ENCODE results near the gene RTCB.

Gene RTCB

DNA sequence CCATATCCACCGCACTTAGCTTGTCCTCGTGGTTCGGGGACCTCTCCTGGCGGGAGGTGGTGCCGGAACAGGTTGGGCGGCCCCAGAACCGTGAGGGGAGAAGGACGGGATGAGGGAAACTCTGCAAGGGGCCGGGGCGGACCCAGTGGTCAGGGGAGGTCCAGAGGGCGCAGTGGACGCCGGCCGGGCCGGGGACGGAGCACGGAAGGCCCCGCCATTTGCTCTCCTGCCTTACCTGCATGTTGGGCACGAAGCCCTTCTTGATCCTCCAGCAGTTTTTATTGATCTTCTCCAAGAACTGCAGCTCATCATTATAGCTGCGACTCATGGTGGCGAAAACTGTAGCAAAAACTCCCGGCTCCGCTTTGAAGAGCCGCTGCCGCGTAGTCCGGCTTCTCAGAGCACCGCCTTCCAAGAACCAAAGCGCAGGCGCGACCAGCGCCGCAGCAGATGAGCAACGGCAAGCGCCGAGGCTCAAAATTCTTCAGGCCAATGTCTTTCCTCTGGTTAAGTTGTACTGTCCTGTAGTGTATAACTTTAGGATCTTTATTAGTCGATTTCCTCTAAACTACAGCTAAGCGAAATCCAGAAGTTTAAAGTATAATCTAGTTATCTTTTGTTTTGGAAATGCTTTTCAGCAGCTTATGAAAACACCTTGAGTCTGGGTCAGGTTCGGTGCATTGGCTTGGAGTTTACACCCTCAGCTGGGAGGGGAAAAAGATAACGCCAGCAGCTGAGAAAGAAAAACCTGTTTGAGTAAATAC lies at the start of gene RTCB:
RTCB (minus strand) TSS at position 419 of the 764 bp plus-strand sequence; CDS start at position 328, 91 bp downstream.
- Histone ChIP-seq H3K36me3 (ENCODE audit: control insufficient read depth, insufficient read depth, low read length) (peaks cover 13% of the 10 kb centered on the region), H3K9ac (ENCODE audit: low read depth, low read length) (peak within 1 kb of the TSS; percentile 95), H3K4me3 (ENCODE audit: low read depth, low read length) (peak within 1 kb of the TSS; percentile 92), H3K4me1 (ENCODE audit: control insufficient read depth, insufficient read depth, low read length) (peaks cover 2% of the 10 kb centered on the region), H3K9me3 (ENCODE audit: control insufficient read depth, insufficient read depth, low read length) (no peaks in the 10 kb centered on the region), H3K27me3 (ENCODE audit: control insufficient read depth, insufficient read depth, low read length) (no peaks in the 10 kb centered on the region)

GRCh38 chr22:32457031-32457430 lies 45.0 kb upstream of the RTCB start:
- no peaks in the 10 kb centered on the region for H3K36me3 ChIP-seq (ENCODE audit: control insufficient read depth, insufficient read depth, low read length)
- no peak overlapping the region for H3K9ac ChIP-seq (ENCODE audit: low read depth, low read length)
- H3K9me3 ChIP-seq (ENCODE audit: control insufficient read depth, insufficient read depth, low read length): no peaks in the 10 kb centered on the region
- H3K27me3 ChIP-seq (ENCODE audit: control insufficient read depth, insufficient read depth, low read length): peaks cover 28% of the 10 kb centered on the region
- no peak overlapping the region for H3K4me3 ChIP-seq (ENCODE audit: low read depth, low read length)
- H3K4me1 ChIP-seq (ENCODE audit: control insufficient read depth, insufficient read depth, low read length): no peaks in the 10 kb centered on the region

GRCh38 chr22:32448980-32449379 lies 36.9 kb upstream of the RTCB start:
- no peaks in the 10 kb centered on the region for H3K4me1 ChIP-seq (ENCODE audit: control insufficient read depth, insufficient read depth, low read length)
- H3K9ac ChIP-seq (ENCODE audit: low read depth, low read length): no peak overlapping the region
- peaks cover 14% of the 10 kb centered on the region for H3K27me3 ChIP-seq (ENCODE audit: control insufficient read depth, insufficient read depth, low read length)
- no peaks in the 10 kb centered on the region for H3K9me3 ChIP-seq (ENCODE audit: control insufficient read depth, insufficient read depth, low read length)
- H3K4me3 ChIP-seq (ENCODE audit: low read depth, low read length): no peak overlapping the region
- H3K36me3 ChIP-seq (ENCODE audit: control insufficient read depth, insufficient read depth, low read length): no peaks in the 10 kb centered on the region

- Histone ChIP-seq H3K27me3 (ENCODE audit: control insufficient read depth, insufficient read depth, low read length) (peaks cover 12% of the 10 kb centered on the region), H3K9ac (ENCODE audit: low read depth, low read length) (no peak overlapping the region), H3K9me3 (ENCODE audit: control insufficient read depth, insufficient read depth, low read length) (no peaks in the 10 kb centered on the region), H3K4me3 (ENCODE audit: low read depth, low read length) (no peak overlapping the region), H3K4me1 (ENCODE audit: control insufficient read depth, insufficient read depth, low read length) (no peaks in the 10 kb centered on the region), H3K36me3 (ENCODE audit: control insufficient read depth, insufficient read depth, low read length) (no peaks in the 10 kb centered on the region)
Observed at GRCh38 chr22:32446321-32446720, 34.3 kb upstream of the RTCB start.

DNA sequence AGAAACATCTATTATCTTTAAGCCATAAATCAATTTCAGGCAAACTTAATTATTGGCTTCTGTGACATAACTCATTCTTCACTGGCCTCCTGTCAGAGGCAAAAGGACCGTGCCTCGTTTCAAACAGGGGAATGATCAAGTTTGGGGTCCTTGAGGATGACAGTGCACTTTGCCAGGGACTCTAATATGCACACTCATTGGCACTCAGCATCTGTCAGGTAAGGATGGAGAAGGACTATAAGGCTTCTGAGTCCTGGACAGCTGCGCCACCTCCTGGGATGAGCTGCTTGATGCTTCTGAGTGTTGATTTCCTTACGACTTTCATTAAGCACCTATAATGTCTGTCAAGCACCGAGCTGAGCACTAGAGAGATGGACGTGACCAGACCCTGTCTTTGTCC lies 32.0 kb upstream of the RTCB start:
- H3K4me3 ChIP-seq (ENCODE audit: low read depth, low read length): no peak overlapping the region
- H3K27me3 ChIP-seq (ENCODE audit: control insufficient read depth, insufficient read depth, low read length): peaks cover 17% of the 10 kb centered on the region
- H3K9me3 ChIP-seq (ENCODE audit: control insufficient read depth, insufficient read depth, low read length): no peaks in the 10 kb centered on the region
- no peaks in the 10 kb centered on the region for H3K36me3 ChIP-seq (ENCODE audit: control insufficient read depth, insufficient read depth, low read length)
- no peaks in the 10 kb centered on the region for H3K4me1 ChIP-seq (ENCODE audit: control insufficient read depth, insufficient read depth, low read length)
- H3K9ac ChIP-seq (ENCODE audit: low read depth, low read length): no peak overlapping the region

- Histone ChIP-seq H3K27me3 (ENCODE audit: control insufficient read depth, insufficient read depth, low read length) (peaks cover 22% of the 10 kb centered on the region), H3K9me3 (ENCODE audit: control insufficient read depth, insufficient read depth, low read length) (no peaks in the 10 kb centered on the region), H3K4me3 (ENCODE audit: low read depth, low read length) (no peak overlapping the region), H3K36me3 (ENCODE audit: control insufficient read depth, insufficient read depth, low read length) (no peaks in the 10 kb centered on the region), H3K4me1 (ENCODE audit: control insufficient read depth, insufficient read depth, low read length) (no peaks in the 10 kb centered on the region), H3K9ac (ENCODE audit: low read depth, low read length) (no peak overlapping the region)
Observed at GRCh38 chr22:32430352-32430751, 18.3 kb upstream of the RTCB start.

- Histone ChIP-seq H3K27me3 (ENCODE audit: control insufficient read depth, insufficient read depth, low read length) (peaks cover 19% of the 10 kb centered on the region), H3K9ac (ENCODE audit: low read depth, low read length) (no peak overlapping the region), H3K36me3 (ENCODE audit: control insufficient read depth, insufficient read depth, low read length) (no peaks in the 10 kb centered on the region), H3K4me1 (ENCODE audit: control insufficient read depth, insufficient read depth, low read length) (no peaks in the 10 kb centered on the region), H3K4me3 (ENCODE audit: low read depth, low read length) (no peak overlapping the region), H3K9me3 (ENCODE audit: control insufficient read depth, insufficient read depth, low read length) (no peaks in the 10 kb centered on the region)
Observed at GRCh38 chr22:32426881-32427280, 14.8 kb upstream of the RTCB start.

- H3K4me1 ChIP-seq (ENCODE audit: control insufficient read depth, insufficient read depth, low read length): no peaks in the 10 kb centered on the region
- no peak overlapping the region for H3K4me3 ChIP-seq (ENCODE audit: low read depth, low read length)
- H3K9me3 ChIP-seq (ENCODE audit: control insufficient read depth, insufficient read depth, low read length): no peaks in the 10 kb centered on the region
- H3K9ac ChIP-seq (ENCODE audit: low read depth, low read length): no peak overlapping the region
- H3K27me3 ChIP-seq (ENCODE audit: control insufficient read depth, insufficient read depth, low read length): peaks cover 30% of the 10 kb centered on the region
- no peaks in the 10 kb centered on the region for H3K36me3 ChIP-seq (ENCODE audit: control insufficient read depth, insufficient read depth, low read length)
Observed at GRCh38 chr22:32423664-32424063, 11.6 kb upstream of the RTCB start.

GRCh38 chr22:32422062-32422461 lies 10.0 kb upstream of the RTCB start:
- Histone ChIP-seq H3K9me3 (ENCODE audit: control insufficient read depth, insufficient read depth, low read length) (no peaks in the 10 kb centered on the region), H3K9ac (ENCODE audit: low read depth, low read length) (no peak overlapping the region), H3K4me3 (ENCODE audit: low read depth, low read length) (no peak overlapping the region), H3K36me3 (ENCODE audit: control insufficient read depth, insufficient read depth, low read length) (no peaks in the 10 kb centered on the region), H3K4me1 (ENCODE audit: control insufficient read depth, insufficient read depth, low read length) (no peaks in the 10 kb centered on the region), H3K27me3 (ENCODE audit: control insufficient read depth, insufficient read depth, low read length) (peaks cover 40% of the 10 kb centered on the region)

- Histone ChIP-seq H3K4me3 (ENCODE audit: low read depth, low read length) (no peak overlapping the region), H3K9me3 (ENCODE audit: control insufficient read depth, insufficient read depth, low read length) (no peaks in the 10 kb centered on the region)
Observed at GRCh38 chr22:32421484-32421883, 9.4 kb upstream of the RTCB start.

GRCh38 chr22:32417906-32418305 lies 5.9 kb upstream of the RTCB start:
- no peak overlapping the region for H3K9ac ChIP-seq (ENCODE audit: low read depth, low read length)
- H3K4me1 ChIP-seq (ENCODE audit: control insufficient read depth, insufficient read depth, low read length): peaks cover 2% of the 10 kb centered on the region
- H3K36me3 ChIP-seq (ENCODE audit: control insufficient read depth, insufficient read depth, low read length): no peaks in the 10 kb centered on the region
- no peak overlapping the region for H3K4me3 ChIP-seq (ENCODE audit: low read depth, low read length)
- H3K9me3 ChIP-seq (ENCODE audit: control insufficient read depth, insufficient read depth, low read length): no peaks in the 10 kb centered on the region
- peaks cover 31% of the 10 kb centered on the region for H3K27me3 ChIP-seq (ENCODE audit: control insufficient read depth, insufficient read depth, low read length)

More at GRCh38 chr22:32421484-32421883, 9.4 kb upstream of the RTCB start:
- peaks cover 40% of the 10 kb centered on the region for H3K27me3 ChIP-seq (ENCODE audit: control insufficient read depth, insufficient read depth, low read length)
- H3K9ac ChIP-seq (ENCODE audit: low read depth, low read length): no peak overlapping the region
- H3K4me1 ChIP-seq (ENCODE audit: control insufficient read depth, insufficient read depth, low read length): no peaks in the 10 kb centered on the region
- H3K36me3 ChIP-seq (ENCODE audit: control insufficient read depth, insufficient read depth, low read length): no peaks in the 10 kb centered on the region

DNA sequence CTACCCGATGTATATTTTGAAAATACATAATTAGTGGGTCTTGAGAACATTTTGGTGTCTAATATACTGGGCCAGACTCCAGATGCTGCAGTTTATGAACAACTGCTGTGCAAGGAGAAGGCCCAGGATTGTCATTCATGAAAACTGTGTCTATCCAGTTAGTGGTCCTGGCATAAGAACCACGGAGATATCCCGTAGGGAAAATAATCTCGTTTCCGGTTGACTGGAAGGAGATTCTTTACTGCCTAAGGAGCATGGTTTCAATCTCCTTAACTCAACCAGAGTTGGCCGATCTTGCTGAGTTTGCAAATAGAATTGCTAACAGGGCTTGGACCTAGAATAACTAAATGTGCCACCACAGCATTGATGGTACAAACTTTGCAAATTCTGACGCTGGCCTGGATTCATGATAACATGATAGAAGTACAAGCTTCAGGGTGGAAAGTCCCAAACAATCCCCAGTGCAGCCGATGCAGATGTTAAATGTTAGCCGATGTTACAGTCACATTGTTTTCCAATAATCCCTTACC lies 4.6 kb upstream of the RTCB start:
- no peak overlapping the region for H3K4me3 ChIP-seq (ENCODE audit: low read depth, low read length)
- peaks cover 22% of the 10 kb centered on the region for H3K27me3 ChIP-seq (ENCODE audit: control insufficient read depth, insufficient read depth, low read length)
- H3K4me1 ChIP-seq (ENCODE audit: control insufficient read depth, insufficient read depth, low read length): peaks cover 2% of the 10 kb centered on the region
- no peaks in the 10 kb centered on the region for H3K36me3 ChIP-seq (ENCODE audit: control insufficient read depth, insufficient read depth, low read length)
- no peaks in the 10 kb centered on the region for H3K9me3 ChIP-seq (ENCODE audit: control insufficient read depth, insufficient read depth, low read length)
- no peak overlapping the region for H3K9ac ChIP-seq (ENCODE audit: low read depth, low read length)

Measured in iPS-15b (cell line).